HepG2 (cell line): ENCODE results near the gene ARHGEF37. TPM values are rescaled to one million over a fixed set of nuclear protein-coding genes. Genes with fewer than 3 reads are reported as not detected.

ENCODE experiments used
- CBX5 ChIP-seq: sonication (generic); formaldehyde crosslinking; IDR thresholded peaks from 2 replicates; pipeline ENCODE4 v1.4.0; 2020; ENCODE audit warnings: missing genetic modification reagents, borderline replicate concordance
- CCAR2 ChIP-seq: fragments of 200-400 bp; formaldehyde crosslinking; optimal IDR thresholded peaks from 2 replicates; pipeline ENCODE3; 2018; ENCODE audit warnings: low read depth, mild to moderate bottlenecking, low read length, moderate library complexity
- CCDC6 ChIP-seq: sonication (generic); formaldehyde crosslinking; IDR thresholded peaks from 2 replicates; pipeline ENCODE4 v1.8.1; 2022; ENCODE audit warnings: mild to moderate bottlenecking, missing genetic modification reagents, moderate library complexity
- KAT7 ChIP-seq: IDR thresholded peaks from 2 replicates; pipeline ENCODE4 v1.6.1; 2018; ENCODE audit warnings: borderline replicate concordance, missing compliant biosample characterization
- NR2C2 ChIP-seq: sonication (generic); formaldehyde crosslinking; IDR thresholded peaks from 2 replicates; pipeline ENCODE4 v1.4.0; 2020; ENCODE audit warnings: missing genetic modification reagents, mild to moderate bottlenecking, moderate library complexity, borderline replicate concordance
- SRSF9 ChIP-seq: fragments of 200-400 bp; formaldehyde crosslinking; IDR thresholded peaks from 2 replicates; pipeline ENCODE4 v1.6.1; 2018; ENCODE audit warnings: borderline replicate concordance, mild to moderate bottlenecking, low read depth, low read length; ENCODE audit not compliant: insufficient read depth, poor library complexity, severe bottlenecking
- TARDBP ChIP-seq: sonication (generic); formaldehyde crosslinking; IDR thresholded peaks from 2 replicates; pipeline ENCODE4 v1.8.0; 2022; ENCODE audit warnings: mild to moderate bottlenecking, missing genetic modification reagents
- ZFX ChIP-seq: sonication (generic); formaldehyde crosslinking; IDR thresholded peaks from 2 replicates; pipeline ENCODE4 v1.4.0; 2020; ENCODE audit warnings: mild to moderate bottlenecking, low read depth, missing genetic modification reagents, moderate library complexity
- ZNF350 ChIP-seq: sonication (generic); formaldehyde crosslinking; IDR thresholded peaks from 2 replicates; pipeline ENCODE4 v1.4.0; 2020; ENCODE audit warnings: mild to moderate bottlenecking, low read depth, missing genetic modification reagents, borderline replicate concordance
- polyA plus RNA-seq, 8 experiments: library from polyadenylated mRNA; depleted of rRNA in 3 of 8; stranded (reverse) in 7 of 8; unstranded in 1 of 8; fragments of >200 nt; fragmentation: Illumina TruSeq in 4 of 8; extraction: Trizol in 4 of 8; gene quantifications; 2 replicates each; pipeline versions ENCODE4 v1.2.1 to v1.2.3, GENCODE V29; 2011 to 2016; ENCODE audit warnings: low read depth in 4 of 8, missing spikeins in 1 of 8, mixed read lengths in 1 of 8; ENCODE audit not compliant: insufficient read depth in 1 of 8
- total RNA-seq, 5 experiments: library from RNA; depleted of rRNA; stranded (reverse); fragments of >200 nt; fragmentation: Illumina TruSeq; extraction: Trizol; gene quantifications; 2 replicates each; pipeline ENCODE4 v1.2.3, GENCODE V29; 2016; ENCODE audit warnings: low read depth in 1 of 5
- TF ChIP-seq, protein P1 (sequence below), 2 experiments: fragments of 450-650 bp in 1 of 2; sonication (generic) in 1 of 2; formaldehyde crosslinking in 1 of 2; IDR thresholded peaks; 2 replicates each; pipeline versions ENCODE4 v1.6.1 to v1.8.0; 2016 to 2022; ENCODE audit warnings: antibody characterized with exemption in 1 of 2, mild to moderate bottlenecking in 1 of 2, missing genetic modification reagents in 1 of 2
- TF ChIP-seq, protein P2 (sequence below): sonication (generic); formaldehyde crosslinking; IDR thresholded peaks from 2 replicates; pipeline ENCODE4 v1.4.0; 2020; ENCODE audit warnings: missing genetic modification reagents, borderline replicate concordance
- TF ChIP-seq, protein P3 (sequence below): sonication (generic); formaldehyde crosslinking; IDR thresholded peaks from 2 replicates; pipeline ENCODE4 v1.4.0; 2020; ENCODE audit warnings: missing genetic modification reagents
- TF ChIP-seq, protein P4 (sequence below): sonication (generic); formaldehyde crosslinking; IDR thresholded peaks from 2 replicates; pipeline ENCODE4 v1.5.1; 2020; ENCODE audit warnings: missing genetic modification reagents, mild to moderate bottlenecking, borderline replicate concordance

Gene ARHGEF37
- total and polyA plus RNA-seq, 2 of the 13 experiments (the other 11 are each of a cell fraction or from before 2014, with no cell fraction given), result 0.18 to 0.27 TPM

DNA sequence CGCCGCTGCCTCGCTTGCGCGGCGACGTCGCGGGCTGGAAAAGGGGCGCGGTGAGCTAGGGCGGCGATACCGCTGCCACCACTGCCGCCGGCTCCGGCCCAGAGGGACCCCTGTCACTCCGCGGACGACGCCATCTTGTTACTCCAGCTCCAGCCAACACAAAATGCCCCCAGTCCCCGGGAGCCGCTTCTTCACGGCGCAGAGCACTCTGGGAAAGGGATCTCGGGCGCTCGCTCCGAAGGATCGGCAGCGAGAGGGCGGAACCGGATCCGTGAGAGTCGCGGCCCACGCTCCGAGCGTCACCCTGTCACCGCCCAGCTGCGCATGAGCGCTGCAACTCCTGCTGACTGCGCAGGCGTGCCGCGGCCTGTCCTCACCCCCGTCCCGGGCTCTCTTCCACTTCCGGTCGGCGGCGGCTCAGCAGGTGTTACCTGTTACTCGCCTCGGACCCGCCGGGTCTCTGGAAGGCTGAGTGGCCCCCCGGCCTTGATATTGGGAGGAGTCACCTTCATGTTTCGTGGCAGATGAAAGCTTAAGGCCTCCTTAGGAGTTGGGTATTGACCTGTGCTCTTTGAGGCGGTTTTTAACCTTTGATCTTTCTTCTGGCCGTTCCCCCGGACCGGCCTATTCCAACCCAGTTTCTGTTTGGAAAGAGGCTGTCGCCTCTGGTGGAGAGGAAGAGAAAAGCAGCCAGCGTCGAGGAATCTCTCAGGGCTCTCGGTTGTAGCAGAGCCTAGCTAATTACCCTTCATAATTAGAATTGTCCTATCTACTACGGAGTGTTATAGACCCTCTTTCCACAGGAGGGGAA is 29.9 kb upstream of the ARHGEF37 start, which contains the start of gene CSNK1A1 (continued):
- TF ChIP-seq, protein P1, sequence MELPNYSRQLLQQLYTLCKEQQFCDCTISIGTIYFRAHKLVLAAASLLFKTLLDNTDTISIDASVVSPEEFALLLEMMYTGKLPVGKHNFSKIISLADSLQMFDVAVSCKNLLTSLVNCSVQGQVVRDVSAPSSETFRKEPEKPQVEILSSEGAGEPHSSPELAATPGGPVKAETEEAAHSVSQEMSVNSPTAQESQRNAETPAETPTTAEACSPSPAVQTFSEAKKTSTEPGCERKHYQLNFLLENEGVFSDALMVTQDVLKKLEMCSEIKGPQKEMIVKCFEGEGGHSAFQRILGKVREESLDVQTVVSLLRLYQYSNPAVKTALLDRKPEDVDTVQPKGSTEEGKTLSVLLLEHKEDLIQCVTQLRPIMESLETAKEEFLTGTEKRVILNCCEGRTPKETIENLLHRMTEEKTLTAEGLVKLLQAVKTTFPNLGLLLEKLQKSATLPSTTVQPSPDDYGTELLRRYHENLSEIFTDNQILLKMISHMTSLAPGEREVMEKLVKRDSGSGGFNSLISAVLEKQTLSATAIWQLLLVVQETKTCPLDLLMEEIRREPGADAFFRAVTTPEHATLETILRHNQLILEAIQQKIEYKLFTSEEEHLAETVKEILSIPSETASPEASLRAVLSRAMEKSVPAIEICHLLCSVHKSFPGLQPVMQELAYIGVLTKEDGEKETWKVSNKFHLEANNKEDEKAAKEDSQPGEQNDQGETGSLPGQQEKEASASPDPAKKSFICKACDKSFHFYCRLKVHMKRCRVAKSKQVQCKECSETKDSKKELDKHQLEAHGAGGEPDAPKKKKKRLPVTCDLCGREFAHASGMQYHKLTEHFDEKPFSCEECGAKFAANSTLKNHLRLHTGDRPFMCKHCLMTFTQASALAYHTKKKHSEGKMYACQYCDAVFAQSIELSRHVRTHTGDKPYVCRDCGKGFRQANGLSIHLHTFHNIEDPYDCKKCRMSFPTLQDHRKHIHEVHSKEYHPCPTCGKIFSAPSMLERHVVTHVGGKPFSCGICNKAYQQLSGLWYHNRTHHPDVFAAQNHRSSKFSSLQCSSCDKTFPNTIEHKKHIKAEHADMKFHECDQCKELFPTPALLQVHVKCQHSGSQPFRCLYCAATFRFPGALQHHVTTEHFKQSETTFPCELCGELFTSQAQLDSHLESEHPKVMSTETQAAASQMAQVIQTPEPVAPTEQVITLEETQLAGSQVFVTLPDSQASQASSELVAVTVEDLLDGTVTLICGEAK (IDR thresholded peaks at IDR 0.05), result peak; percentile 42
- TF ChIP-seq, protein P1 (CRISPR knock-in tag; IDR thresholded peaks at IDR 0.05), result peak; percentile 65; the same call in 1 of the 2 replicates
- TF ChIP-seq NR2C2 (CRISPR knock-in tag), result peak; percentile 83
- TF ChIP-seq CCDC6 (CRISPR knock-in tag), result peak; percentile 52; the same call in 1 of the 2 replicates
- TF ChIP-seq, protein P2, sequence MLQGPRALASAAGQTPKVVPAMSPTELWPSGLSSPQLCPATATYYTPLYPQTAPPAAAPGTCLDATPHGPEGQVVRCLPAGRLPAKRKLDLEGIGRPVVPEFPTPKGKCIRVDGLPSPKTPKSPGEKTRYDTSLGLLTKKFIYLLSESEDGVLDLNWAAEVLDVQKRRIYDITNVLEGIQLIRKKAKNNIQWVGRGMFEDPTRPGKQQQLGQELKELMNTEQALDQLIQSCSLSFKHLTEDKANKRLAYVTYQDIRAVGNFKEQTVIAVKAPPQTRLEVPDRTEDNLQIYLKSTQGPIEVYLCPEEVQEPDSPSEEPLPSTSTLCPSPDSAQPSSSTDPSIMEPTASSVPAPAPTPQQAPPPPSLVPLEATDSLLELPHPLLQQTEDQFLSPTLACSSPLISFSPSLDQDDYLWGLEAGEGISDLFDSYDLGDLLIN (CRISPR knock-in tag), result no peak
- peak; percentile 77; the same call in 1 of the 2 replicates for TF ChIP-seq ZNF350
- peak; percentile 86 for TF ChIP-seq ZFX (CRISPR knock-in tag)
- TF ChIP-seq, protein P3, sequence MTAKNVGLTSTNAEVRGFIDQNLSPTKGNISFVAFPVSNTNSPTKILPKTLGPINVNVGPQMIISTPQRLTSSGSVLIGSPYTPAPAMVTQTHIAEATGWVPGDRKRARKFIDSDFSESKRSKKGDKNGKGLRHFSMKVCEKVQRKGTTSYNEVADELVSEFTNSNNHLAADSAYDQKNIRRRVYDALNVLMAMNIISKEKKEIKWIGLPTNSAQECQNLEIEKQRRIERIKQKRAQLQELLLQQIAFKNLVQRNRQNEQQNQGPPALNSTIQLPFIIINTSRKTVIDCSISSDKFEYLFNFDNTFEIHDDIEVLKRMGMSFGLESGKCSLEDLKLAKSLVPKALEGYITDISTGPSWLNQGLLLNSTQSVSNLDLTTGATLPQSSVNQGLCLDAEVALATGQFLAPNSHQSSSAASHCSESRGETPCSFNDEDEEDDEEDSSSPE (CRISPR knock-in tag), result no peak; the same call in 1 of the 2 replicates
- no peak for TF ChIP-seq CCAR2
- TF ChIP-seq SRSF9, result no peak
- TF ChIP-seq, protein P4, sequence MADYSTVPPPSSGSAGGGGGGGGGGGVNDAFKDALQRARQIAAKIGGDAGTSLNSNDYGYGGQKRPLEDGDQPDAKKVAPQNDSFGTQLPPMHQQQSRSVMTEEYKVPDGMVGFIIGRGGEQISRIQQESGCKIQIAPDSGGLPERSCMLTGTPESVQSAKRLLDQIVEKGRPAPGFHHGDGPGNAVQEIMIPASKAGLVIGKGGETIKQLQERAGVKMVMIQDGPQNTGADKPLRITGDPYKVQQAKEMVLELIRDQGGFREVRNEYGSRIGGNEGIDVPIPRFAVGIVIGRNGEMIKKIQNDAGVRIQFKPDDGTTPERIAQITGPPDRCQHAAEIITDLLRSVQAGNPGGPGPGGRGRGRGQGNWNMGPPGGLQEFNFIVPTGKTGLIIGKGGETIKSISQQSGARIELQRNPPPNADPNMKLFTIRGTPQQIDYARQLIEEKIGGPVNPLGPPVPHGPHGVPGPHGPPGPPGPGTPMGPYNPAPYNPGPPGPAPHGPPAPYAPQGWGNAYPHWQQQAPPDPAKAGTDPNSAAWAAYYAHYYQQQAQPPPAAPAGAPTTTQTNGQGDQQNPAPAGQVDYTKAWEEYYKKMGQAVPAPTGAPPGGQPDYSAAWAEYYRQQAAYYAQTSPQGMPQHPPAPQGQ, result 0 out of 2 replicates have a peak, but pooled peaks have one; percentile 35
- peak; percentile 83; the same call in 1 of the 2 replicates for TF ChIP-seq CBX5 (CRISPR knock-in tag)
- TF ChIP-seq TARDBP (CRISPR knock-in tag), result peak; percentile 82
- TF ChIP-seq KAT7, result peak; percentile 84; the same call in 1 of the 2 replicates
